HG03159 (cell line): Measurements from ENCODE around the gene C2CD4A.

Experiments used
- ATAC-seq: cut with Tn5 transposase; IDR thresholded peaks from one replicate; pipeline ENCODE4 v1.9.1; 2021; ENCODE audit warnings: mild to moderate bottlenecking, moderate library complexity; ENCODE audit not compliant: unreplicated experiment

C2CD4A gene

GRCh38 chr15:62059816-62060112 lies 7.0 kb upstream of the C2CD4A start:
- peak; percentile 74 for ATAC-seq

- peak; percentile 77 for ATAC-seq
These were observed 6.5 kb upstream of the C2CD4A start, which contains the start of gene VPS13C for GRCh38 chr15:62060113-62060895. VPS13C (minus strand) TSS chr15:62060447; CDS start chr15:62060374, 73 bp downstream.

- no peak for ATAC-seq
These were observed 5.9 kb upstream of the C2CD4A start for GRCh38 chr15:62060896-62061280.

DNA sequence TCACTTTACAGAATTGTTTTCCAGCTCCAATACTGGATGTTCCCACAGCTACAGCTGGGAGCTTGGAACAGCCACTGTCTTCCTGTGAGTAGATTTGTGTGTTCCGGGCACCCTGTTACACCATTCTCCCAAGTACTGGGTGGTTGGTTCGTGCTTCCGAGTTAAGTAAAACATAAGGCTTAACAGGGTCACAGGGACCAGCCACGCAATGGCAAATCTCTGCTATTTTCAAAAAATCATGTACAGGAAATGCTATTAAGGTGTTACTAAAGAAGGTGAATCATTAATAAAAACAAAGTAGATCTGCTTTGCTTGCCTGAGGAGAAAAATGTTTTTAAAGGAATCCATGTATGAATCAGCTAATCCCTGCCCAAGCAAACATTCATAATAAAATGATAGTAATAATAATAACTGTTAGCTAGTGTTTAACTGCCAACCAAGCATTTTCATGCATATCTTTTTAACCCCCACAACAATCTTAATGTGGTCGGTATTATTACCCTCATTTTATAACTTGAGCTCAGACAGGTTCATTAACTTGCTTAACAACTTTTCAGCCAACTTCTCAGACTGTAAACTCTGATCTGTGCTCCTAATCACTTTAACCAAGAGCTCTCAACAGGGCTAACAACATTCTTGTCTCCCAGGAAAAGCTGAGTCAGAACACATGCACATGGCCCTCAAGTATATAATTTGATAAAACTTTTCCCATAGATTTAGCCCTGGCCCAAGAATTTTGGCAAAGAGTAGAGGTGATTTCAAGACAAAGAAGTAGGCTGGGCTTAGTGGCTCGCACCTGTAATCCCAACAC lies 2.7 kb upstream of the C2CD4A start:
- no peak for ATAC-seq

DNA sequence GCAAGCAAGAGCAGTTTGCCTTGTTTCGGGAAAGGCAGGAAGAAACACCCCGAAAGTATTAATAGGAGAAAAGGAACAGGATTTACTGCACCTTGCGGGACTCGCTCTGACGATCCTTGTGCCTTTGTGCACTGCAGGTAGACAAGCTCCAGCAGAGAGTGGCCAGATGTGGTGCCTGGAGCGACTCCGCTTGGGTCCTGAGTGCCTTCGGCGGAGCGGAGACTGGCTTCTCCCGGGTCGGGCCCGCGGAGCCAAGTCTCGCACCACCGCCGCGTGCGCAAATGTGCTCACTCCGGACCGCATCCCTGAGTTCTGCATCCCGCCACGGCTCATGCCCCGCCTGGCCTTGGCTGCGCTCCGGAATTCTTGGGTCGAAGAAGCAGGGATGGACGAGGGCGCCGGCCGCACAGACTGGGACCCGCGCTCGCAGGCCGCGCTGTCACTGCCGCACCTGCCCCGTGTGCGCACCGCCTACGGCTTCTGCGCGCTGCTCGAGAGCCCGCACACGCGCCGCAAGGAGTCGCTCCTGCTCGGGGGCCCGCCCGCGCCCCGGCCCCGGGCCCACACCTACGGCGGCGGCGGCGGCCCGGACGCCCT lies 769 bp downstream of the C2CD4A start:
- no peak for ATAC-seq

DNA sequence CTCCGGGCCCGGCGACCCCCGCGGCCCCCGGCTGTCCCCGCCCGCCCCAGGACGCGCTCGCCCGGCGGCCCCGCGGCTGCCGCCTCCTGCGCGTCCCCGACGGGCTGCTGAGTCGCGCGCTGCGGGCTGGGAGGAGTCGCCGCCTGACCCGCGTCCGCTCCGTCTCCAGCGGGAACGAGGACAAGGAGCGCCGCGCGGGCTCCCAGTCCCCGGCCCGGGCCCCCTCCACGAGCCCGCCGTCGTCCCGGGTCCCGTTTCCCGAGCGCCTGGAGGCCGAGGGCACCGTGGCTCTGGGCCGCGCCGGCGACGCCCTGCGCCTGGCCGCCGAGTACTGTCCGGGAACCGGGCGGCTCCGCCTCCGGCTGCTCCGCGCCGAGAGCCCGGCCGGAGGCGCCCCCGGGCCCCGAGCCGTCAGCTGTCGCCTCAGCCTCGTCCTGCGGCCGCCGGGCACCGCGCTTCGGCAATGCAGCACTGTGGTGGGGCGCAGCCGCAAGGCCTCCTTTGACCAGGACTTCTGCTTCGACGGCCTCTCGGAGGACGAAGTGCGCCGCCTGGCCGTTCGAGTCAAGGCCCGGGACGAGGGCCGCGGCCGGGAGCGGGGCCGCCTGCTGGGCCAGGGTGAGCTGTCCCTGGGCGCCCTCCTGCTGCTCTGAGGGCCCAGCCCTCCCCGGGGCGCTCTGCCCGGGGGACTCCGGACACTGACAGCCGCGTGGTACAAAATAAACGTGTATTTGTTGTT lies 1.5 kb downstream of the C2CD4A start:
- no peak for ATAC-seq

DNA sequence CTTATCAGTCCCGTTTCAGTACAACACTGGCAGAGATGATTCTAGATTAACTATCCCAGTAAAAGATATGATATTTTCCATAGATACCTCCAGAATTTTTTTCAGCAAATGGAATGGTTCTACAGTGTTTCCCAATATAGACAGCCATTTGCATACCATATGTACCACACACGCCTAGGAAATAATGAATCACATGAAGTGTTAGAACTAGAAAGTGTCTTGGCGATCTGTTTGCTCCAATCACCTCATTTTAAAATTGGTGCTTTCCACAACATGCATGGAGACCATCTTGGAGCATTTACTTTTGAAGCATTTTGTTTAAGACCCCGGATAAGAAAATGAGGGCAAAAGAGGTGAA lies 2.0 kb downstream of the C2CD4A start:
- no peak for ATAC-seq

DNA sequence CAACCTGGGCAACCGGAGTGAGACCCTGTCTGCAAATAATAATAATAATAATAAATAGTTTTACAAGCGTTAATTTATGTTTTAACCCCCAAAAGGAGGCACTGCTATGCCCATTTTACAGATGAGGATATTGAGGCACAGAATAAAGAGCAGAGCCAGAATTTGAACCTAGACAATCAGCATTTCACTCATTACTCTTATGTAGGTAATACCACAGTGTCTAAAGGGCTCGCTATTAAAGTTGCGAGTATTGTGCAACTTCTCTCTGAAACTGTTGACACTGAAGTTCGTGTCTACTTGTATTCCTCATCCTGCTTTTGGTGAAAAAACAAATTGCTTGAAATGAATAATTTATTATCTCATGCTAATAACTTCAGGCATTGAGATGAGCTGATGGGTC lies 2.8 kb downstream of the C2CD4A start:
- ATAC-seq = no peak

GRCh38 chr15:62071711-62072308 lies 5.0 kb downstream of the C2CD4A start:
- ATAC-seq = no peak

- ATAC-seq = no peak
These were observed 9.0 kb downstream of the C2CD4A start for GRCh38 chr15:62075595-62076277.

DNA sequence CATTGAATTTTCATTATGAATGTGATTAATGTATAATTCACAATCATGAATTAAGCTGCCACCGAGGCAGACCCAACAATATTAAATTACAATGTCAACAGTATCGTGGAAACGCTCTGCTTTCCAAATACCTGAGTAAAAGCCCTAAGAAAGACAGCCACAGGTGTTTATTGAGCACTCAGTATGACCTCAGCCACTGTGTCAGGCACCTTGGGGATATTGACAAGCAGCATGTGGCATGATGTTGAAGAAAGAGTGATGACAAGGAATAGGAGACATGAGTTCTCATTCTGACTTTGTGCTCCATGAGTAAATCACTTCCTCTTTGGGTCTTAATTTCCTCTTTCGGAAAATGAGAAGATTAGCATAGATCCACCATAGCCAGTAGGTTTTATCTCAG lies 12.8 kb downstream of the C2CD4A start:
- ATAC-seq = no peak

DNA sequence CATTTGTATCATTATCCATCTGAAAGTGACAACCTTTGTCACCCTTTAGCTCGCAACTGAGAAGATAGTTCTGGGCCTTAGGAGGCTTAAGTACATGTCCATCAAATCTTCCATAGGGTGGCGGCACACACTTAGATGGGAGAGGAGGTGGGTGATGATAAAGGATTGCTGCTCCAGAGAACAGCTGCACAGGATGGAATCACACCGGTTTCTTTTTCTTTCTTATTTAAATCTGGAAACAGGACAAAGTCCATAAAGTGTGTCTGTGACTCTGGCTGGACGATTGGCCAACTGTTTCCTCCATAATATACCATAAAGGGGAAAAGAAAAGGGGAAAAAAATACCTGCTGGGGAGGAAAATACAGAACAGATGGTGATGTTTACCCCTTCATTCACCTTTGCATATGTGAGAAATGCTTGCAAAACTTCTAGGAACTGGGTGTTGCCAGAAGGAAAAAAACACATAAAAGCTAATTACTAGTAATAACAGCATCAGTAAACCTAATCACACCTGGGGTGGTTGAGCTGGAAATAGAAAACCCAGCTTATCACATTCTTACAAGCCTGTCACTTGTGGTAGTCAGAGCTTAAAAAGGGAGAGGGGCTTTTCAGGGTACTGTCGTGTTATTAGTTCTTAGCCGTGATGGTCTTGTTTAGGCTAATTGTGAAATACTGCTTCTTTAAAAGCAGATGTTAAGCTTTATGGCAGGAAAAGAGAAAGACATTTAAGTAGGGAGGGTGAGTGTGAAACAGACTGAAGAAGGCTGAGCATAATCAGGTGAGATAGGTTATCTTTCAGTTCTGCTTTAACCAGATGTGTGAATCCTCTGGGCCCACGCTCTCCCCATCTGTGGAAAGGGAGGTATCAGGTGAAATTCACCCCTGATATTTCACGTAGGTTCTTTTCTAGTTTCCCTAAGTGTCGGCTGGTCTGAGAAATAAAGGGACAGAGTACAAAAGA lies 16.7 kb downstream of the C2CD4A start:
- no peak for ATAC-seq

- no peak for ATAC-seq
These were observed 19.0 kb downstream of the C2CD4A start for GRCh38 chr15:62085740-62086139.

GRCh38 chr15:62087671-62088352 lies 21.0 kb downstream of the C2CD4A start:
- no peak for ATAC-seq

- no peak for ATAC-seq
These were observed 21.5 kb downstream of the C2CD4A start for GRCh38 chr15:62088353-62088693.

GRCh38 chr15:62089616-62090015 lies 22.8 kb downstream of the C2CD4A start:
- no peak for ATAC-seq

DNA sequence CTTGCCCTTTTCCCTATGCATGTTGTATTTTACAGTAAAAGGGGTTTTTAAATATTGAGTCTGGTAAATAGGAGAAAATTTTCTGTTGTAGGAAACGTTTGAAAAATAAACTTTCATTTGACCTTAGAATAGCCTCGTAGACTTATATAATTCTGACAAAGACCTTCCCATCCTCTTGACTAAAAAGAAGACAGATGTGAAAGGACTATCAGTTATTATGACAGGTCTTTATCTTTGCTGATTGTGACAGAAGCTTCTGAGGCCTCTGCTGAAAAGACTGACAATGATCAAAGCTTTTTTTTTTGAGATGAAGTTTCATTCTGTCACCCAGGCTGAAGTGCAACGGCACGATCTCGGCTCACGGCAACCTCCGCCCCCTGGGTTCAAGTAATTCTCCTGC lies 24.2 kb downstream of the C2CD4A start:
- ATAC-seq = no peak

DNA sequence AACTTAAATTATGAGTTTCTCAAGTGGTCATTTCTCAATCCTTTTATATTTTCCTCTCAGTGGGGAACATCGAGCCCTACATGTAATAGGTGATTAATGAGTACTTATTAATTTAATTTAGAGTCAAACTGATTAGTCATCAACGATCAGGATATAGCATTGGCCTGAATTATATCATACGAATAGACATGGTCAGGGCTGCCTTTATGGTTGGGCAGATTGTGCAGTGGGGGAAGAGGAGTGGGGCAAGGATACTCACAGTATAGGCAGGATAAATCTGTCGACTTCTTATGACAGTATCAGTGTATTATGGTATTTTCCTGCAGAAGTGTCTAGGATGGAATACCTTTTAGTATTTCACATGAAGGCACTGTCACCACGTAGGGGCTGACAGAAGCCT lies 27.0 kb downstream of the C2CD4A start:
- ATAC-seq = no peak

GRCh38 chr15:62094388-62094787 lies 27.6 kb downstream of the C2CD4A start:
- ATAC-seq = no peak
